GM03348 (cell line): ENCODE measurements around the gene CNTNAP4.

ENCODE experiments used
- DNase-seq: peaks from one replicate; pipeline ENCODE4 v3.0.0; 2012; ENCODE audit warnings: low spot score

The CNTNAP4 gene

DNA sequence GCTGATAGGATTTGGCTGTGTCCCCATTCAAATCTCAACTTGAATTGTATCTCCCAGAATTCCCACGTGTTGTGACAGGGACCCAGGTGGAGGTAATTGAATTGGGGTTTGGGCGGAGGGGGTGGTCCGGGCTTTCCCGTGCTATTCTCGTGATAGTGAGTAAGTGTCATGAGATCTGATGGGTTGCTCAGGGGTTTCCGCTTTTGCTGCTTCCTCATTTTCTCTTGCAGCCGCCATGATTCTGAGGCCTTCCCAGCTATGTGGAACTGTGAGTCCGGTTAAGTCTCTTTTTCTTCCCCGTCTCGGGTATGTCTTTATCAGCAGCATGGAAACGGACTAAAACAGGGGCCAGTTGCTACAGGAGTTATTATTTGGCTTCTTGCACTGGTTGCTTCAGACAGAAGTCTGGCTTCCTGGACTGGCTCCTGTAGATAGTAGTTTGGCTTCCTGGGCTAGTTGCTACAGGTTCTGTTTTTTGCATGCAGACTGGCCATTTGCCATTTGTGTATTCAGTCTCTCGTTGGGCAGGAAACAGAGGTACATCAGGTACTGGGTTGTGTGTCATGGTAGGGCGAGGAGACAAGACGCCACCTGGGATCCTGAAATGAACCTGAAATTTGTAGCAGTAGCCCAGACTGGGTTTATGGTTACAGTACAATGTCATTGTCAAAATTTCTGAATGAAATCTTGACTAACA lies 32.6 kb downstream of the CNTNAP4 start:
- DNase-seq, result no peak

GRCh38 chr16:76311260-76311659 lies 34.1 kb downstream of the CNTNAP4 start:
- DNase-seq, result no peak

GRCh38 chr16:76318565-76318964 lies 41.4 kb downstream of the CNTNAP4 start:
- DNase-seq, result no peak

DNA sequence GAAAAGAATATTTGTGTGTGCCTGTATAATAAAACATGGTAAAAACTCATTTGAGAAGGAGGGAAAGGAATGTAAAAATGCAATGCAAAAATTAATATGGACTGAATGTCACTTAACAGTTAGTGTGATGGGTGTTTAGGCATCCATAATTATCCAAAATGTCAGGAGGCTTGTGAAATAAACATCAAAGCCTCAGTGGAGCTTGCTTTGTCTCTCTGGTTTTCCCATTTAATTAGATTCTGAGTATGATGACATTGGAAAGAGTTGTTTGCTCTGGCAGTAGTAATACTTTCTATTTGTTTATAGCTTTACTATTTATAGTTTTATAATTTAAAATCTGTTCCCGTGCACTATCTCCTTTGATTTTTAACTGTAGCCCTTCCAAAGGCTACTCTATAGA lies 51.9 kb downstream of the CNTNAP4 start:
- no peak for DNase-seq

DNA sequence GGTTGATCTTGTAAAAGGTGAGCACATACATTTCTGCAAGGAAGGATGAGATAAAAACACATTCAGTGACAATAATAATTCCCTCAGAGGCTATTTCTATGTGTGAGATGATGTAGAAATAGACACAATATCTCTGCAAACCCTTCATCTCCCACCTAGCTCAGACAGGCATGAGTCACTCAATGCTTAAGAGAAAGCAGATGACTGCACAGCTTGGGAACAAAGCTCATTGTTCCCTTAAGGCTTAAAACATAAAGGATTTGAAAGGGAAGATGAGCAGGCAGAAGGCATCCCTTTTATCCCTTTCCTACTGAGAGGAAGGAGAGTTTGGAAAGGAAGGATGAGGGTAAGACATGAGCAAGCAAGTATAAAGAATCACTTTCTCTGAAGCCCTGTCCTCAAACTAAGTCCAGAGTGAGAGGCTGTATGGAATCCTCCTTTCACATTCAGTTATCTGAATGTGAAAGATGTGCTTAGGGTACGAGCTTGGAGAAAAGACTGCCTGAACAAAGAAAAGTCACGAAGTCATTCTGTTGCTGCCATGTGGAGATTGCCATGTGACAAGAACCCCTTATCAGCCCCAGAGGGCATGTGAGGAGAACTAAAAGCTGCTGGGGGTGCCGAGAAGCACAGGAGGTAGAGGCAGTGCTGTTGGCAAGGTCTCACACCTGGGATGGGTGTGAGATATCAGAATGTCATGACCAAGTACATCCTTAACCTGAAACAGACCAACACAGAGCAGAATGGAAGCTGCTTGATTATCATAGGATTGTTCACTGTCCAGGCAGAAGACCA lies 58.2 kb downstream of the CNTNAP4 start:
- no peak for DNase-seq

DNA sequence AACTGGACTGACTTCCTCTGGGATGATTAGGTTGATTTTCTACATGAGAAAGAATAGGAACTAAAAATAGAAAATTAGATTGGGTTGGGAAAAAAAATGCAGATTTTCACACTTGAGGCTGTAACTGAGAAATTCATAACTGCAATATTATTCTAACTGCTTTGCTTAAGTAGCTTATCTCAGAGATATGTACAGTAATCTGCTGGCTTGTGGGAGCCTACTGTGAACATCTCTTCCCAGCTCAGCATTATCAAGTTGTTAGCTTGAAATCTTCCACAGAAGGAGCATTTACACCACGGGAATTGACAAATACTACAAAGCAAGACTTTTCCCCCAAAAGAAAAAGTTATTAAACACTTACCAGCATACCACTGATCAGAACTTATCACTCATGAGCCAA lies 58.9 kb downstream of the CNTNAP4 start:
- DNase-seq, result no peak

GRCh38 chr16:76338472-76338871 lies 61.3 kb downstream of the CNTNAP4 start:
- DNase-seq, result no peak

DNA sequence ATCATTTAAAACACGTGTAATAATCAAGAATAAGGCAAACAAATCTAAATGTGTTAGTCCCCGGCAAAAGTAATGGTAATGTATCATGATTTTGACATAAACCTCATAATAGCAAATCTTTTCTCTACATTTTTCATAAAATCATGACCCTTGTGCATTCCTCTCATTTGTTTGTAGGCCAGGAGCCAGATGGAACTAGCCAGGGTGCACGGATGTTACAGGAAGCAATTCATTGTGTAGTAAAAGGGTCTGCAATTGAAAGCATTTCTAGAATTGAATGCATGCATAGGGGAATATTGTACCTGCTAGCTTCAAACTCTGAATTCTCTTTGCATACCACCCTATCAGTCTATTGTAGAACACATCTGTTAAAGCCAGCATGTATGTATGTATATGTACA lies 66.6 kb downstream of the CNTNAP4 start:
- DNase-seq, result no peak

DNA sequence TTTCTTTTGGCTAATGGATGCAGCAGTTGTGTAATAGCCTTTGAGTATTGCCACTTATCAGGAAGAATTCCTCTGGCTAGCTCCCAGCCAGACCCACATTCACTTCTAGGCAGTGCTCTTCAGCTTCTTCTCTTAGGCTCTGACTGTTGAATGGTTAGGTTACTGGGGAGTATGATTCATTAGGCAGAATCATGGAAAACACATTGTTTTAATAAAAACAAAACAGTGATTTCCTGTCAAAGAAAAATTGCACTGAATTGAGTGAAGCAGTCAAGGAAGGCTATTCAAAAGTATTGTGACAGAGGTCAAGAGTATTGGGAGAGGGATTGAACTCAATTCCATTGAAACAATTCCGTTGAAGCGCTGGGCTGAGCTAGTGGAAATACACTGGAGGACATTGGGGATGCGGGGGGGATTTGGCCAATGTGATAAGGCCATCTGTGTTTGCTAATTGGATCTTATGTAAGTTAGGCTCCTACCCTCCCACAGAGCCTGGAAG lies 68.0 kb downstream of the CNTNAP4 start:
- DNase-seq, result no peak

DNA sequence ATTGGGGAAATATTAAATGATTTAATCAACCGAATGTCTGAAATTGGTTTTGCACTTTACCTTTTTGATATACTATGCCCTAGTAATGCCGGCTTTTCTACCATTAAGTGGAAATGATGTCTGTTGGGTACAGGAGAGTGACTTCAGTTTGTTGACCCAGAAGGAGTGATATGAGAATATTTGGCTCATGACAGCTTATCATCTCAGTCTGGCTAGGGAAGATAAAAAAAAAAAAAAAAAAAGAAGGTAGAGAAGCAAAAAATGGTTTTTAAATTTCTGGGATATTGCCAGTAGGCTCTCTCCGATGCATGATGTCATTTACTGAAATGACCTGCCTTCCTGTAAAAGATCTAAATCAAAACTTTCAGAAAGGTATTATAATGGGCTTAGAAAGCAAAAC lies 69.0 kb downstream of the CNTNAP4 start:
- no peak for DNase-seq

DNA sequence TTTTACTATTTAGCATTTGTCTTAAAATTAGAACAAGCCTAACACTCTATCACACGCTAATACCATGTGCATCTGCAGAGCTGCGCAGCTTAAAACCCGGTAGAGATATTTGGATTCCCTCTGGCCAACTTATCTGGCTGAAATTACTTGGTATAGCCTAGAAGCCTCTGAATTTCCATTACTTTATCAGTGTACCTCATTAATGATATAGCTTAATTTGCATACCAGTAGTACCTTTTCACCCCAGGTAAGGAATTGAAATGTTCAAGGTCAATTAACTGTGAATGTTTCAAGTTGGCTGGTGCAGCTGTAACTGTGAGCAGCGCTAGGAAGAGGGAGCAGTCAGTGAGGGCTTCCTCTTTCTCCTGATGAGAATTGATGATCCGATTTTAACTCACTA lies 74.2 kb downstream of the CNTNAP4 start:
- no peak for DNase-seq

DNA sequence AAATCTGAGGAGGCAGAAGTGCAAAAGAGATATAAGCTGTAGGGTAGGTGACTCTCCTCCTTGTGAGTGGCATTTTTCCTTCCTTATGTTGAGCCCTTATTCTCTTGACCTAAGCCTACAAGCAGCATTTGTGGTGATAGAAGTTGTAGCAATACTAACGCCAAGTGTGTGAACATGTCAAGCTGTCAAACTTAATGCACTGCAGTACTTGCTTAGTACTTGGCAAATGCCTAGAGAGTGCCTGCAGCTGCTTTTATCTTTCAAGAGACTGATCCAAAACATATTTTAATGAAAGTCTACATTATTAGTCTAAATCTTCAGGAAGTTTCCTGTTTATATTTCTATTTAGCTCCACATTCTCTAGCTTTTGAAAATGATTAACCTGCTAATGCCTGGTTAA lies 83.2 kb downstream of the CNTNAP4 start:
- DNase-seq, result no peak

- DNase-seq, result no peak
These were observed 93.1 kb downstream of the CNTNAP4 start for GRCh38 chr16:76370344-76370743.

GRCh38 chr16:76371441-76371840 lies 94.2 kb downstream of the CNTNAP4 start:
- DNase-seq, result no peak

GRCh38 chr16:76373998-76374397 lies 96.8 kb downstream of the CNTNAP4 start:
- DNase-seq, result no peak

DNA sequence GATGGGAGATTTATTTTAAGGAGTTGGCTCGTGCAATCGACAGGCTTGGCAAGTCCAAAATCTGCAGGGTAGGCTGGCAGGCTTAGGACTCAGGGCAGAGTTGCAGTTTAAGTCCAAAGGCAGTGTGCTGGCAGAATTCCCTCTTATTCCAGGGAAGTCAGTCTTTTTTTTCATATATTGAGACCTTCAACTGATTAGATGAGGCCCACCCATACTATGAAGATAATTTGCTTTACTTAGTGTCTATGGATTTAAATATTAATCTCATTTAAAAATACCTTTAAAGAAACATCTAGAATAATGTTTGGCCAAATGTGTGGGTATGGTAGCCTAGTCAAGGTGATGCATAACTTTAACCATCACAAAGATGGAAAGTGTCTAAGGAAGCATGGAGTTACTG lies 99.8 kb downstream of the CNTNAP4 start:
- DNase-seq, result no peak

DNA sequence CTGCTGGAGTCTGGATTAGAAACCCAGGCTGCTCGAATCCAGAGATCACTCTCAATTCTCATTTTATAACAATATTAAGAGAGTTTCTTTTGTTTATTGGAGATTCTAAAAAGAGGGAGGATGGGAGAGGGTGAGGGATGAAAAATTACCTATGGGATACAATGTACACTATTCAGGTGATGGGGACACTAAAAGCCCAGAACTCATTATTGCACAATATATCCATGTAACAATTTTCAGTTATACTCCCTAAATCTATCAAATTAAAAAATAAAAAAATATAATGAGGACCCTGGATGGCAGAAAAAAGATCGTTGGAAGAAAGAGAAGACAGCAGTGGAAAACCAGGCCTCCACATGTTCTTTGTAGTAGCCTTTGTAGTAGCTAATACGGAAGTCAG lies 100.8 kb downstream of the CNTNAP4 start:
- DNase-seq, result no peak

DNA sequence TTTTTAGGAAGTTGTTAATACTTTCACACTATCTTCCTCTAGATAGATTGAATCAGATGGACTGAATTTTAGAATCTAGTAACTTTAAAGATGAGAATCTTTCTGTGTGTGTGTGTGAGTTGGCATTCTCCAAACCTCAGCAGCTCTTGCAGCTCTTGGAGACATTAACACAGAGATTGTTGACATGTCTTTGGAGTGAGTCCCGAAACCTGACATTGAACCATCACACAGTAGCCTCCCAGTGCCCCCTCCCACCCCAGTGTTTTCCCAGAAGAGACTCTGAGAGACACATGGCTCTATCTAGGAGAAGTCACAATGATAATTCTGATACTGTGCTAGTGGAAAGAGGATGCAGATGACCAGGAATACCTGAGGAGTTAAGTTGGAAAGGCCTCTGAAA lies 103.9 kb downstream of the CNTNAP4 start:
- DNase-seq, result no peak

GRCh38 chr16:76385601-76386230 lies 108.5 kb downstream of the CNTNAP4 start:
- no peak for DNase-seq

GRCh38 chr16:76386784-76387183 lies 109.6 kb downstream of the CNTNAP4 start:
- DNase-seq, result no peak

DNA sequence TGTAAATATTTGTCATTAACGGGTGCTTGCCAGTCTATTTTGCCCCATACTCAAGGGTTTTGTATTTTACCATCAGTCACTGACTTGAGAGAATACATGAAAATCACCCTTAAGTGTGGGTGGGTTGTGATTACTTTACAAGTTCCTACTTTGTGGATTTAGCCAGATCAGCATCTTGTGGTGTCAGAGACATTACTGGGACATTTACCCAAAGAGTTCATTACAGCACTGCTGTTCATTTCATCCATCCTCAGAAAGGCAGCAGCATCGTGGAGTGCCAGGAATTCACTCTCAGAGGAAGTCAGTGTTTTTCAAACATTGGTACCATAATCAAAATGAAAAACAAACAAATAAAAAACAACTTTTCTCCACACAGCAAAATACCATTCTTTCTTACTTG lies 110.8 kb downstream of the CNTNAP4 start:
- no peak for DNase-seq

GRCh38 chr16:76389126-76389525 lies 111.9 kb downstream of the CNTNAP4 start:
- DNase-seq, result no peak

DNA sequence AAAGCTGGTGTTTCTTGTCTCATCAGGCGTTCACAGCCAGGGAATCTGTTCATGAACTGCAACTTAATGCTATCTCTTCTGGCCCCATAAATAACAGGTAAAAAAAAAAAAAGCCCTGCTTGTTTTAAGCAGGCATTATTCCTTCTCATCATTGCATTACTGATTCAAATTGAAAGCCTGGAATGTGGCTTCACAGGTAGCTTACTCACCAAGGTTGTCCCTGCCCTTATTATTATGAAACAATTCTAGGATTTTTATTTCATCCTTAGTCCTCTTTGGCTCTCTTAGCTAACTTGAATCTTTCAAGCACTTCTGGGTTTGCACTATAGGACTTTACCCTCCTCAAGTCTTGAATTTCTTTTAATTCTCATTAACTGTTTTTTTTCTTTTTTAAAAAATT lies 113.3 kb downstream of the CNTNAP4 start:
- DNase-seq, result no peak
